Naive thymus-derived CD8-positive, alpha-beta T cell (primary cell): Measurements from ENCODE around the gene ZNF544. TPM values are rescaled to one million over a fixed set of nuclear protein-coding genes. Genes with fewer than 3 reads are reported as not detected.
A peak's percentile ranks its signal among the peaks of the same experiment; 100 is the strongest.

Experiments
- ATAC-seq, 2 donors: fragments of 150-1000 bp; cut with Tn5 transposase in 1 of 2; sonication (Bioruptor Pico), chemical (Tn5 transposase) in 1 of 2; 1 replicate in 1 of 2; 2 replicates in 1 of 2; pipeline ENCODE4 v1.10.0; 2021; ENCODE audit warnings: mild to moderate bottlenecking in 2 of 2, moderate library complexity in 2 of 2
- POLR2A ChIA-PET: fragments of 350-600 bp; sonication (Branson Sonifier 250); formaldehyde crosslinking; loops from one replicate; lab custom pipeline; 2021; ENCODE audit warnings: antibody characterized with exemption; lab: Charles Lee
- DNase-seq, 10 donors: peaks; one replicate each; pipeline versions ENCODE4 v3.0.0 to v3.0.0-alpha.2; 2020 to 2022
- H3K27ac Mint-ChIP-seq, 10 donors: one replicate each; pipeline ENCODE4 v1.8.0; 2020 to 2022; ENCODE audit warnings: mild to moderate bottlenecking in 10 of 10, mixed read lengths in 10 of 10, moderate library complexity in 4 of 10, inconsistent platforms in 1 of 10
- H3K27me3 Mint-ChIP-seq, 5 donors: one replicate each; pipeline ENCODE4 v1.8.0; 2021 to 2022; ENCODE audit warnings: mixed read lengths in 5 of 5
- H3K36me3 Mint-ChIP-seq, 3 donors: one replicate each; pipeline ENCODE4 v1.8.0; 2020 to 2022; ENCODE audit warnings: mixed read lengths in 3 of 3, mild to moderate bottlenecking in 2 of 3, inconsistent platforms in 1 of 3
- H3K4me1 Mint-ChIP-seq, 4 donors: one replicate each; pipeline ENCODE4 v1.8.0; 2021 to 2022; ENCODE audit warnings: mixed read lengths in 4 of 4
- H3K4me3 Mint-ChIP-seq, 10 donors: one replicate each; pipeline ENCODE4 v1.8.0; 2020 to 2022; ENCODE audit warnings: mild to moderate bottlenecking in 10 of 10, mixed read lengths in 10 of 10, moderate library complexity in 6 of 10, inconsistent platforms in 1 of 10
- H3K9me3 Mint-ChIP-seq, 9 donors: one replicate each; pipeline ENCODE4 v1.8.0; 2020 to 2022; ENCODE audit warnings: mixed read lengths in 9 of 9, mild to moderate bottlenecking in 3 of 9, inconsistent platforms in 1 of 9, moderate library complexity in 1 of 9
- polyA plus RNA-seq, 3 donors: library from polyadenylated mRNA; unstranded; fragments of 300-500 nt; fragmentation: Illumina TruSeq; gene quantifications; one replicate each; pipeline ENCODE4 v1.2.3, GENCODE V29; 2021
- total RNA-seq, 8 experiments: library from RNA in 2 of 8; stranded (reverse) in 2 of 8; gene quantifications; one replicate each; pipeline ENCODE4 v1.2.3 and lab custom pipeline; 2021 to 2026

The ZNF544 gene
- total RNA-seq (10 to 100 TPM; 57.4 to 60.1 TPM), polyA plus RNA-seq (10 to 100 TPM; 19.5 to 35.2 (median 23.9) TPM), total RNA-seq (lab: John Stamatoyannopoulos, UW) (23.6 to 53.5 (median 38.1) reads per million in 6 experiments)

DNA sequence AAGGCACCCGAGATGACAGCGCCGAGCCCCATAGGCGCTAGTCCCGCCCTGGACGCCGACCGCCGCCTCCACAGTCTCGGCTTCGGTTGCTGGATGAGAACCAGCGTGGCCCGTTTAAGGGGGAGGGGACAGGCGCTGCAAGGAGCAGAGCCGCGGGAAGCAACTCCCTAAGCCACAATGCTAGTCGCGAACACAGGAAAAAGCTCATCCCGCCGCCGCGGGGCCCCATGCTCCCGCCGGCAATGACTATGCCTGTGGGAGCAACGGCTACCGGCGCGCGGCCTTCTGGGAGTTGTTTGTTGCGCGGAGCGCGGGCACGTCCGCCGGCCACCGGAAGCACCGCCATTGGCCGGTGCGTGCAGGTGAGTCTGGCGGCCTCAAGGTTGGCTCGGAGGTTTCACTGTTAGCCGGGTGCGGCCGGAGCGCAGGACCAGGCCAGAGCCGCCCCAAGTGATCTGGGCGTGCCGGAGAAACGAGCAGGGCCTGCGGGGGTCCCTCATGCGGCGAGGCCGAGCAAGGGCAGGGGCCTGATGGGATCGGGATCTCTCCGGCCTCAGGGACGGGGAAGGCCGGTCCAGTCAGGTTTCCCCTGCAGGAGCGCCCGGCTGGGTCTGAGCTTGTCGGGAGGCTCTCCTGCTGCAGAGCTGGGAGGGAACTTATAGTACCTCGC, at the start of gene ZNF544:
ZNF544 (plus strand) TSS at position 330 of the 670 bp plus-strand sequence. CDS start 15,110 bp downstream, outside the sequence.
- H3K9me3 Mint-ChIP-seq, result peaks cover 11 to 65% (median 40%) of the 10 kb centered on the region in 9 donors
- H3K27me3 Mint-ChIP-seq, result no peaks in the 10 kb centered on the region
- POLR2A ChIA-PET, result interaction anchor here (0.6 to 4.4 kb wide), 14 partner anchors 9 to 92 kb away, joined by 3 to 18 read pairs (median 4); partner anchors contain the start of genes ZNF274 and ZNF8
- H3K4me3 Mint-ChIP-seq, result peak within 1 kb of the TSS; percentile 90 to 97 (median 95)
- ATAC-seq (peak; percentile 83 to 86), DNase-seq (peak; percentile 8 to 68 (median 40))
- peaks cover 50 to 59% (median 51%) of the 10 kb centered on the region in 3 donors for H3K36me3 Mint-ChIP-seq
- peak within 1 kb of the TSS; percentile 86 to 95 (median 92) for H3K27ac Mint-ChIP-seq
- H3K4me1 Mint-ChIP-seq, result peaks cover 19 to 37% (median 28%) of the 10 kb centered on the region in 4 donors

DNA sequence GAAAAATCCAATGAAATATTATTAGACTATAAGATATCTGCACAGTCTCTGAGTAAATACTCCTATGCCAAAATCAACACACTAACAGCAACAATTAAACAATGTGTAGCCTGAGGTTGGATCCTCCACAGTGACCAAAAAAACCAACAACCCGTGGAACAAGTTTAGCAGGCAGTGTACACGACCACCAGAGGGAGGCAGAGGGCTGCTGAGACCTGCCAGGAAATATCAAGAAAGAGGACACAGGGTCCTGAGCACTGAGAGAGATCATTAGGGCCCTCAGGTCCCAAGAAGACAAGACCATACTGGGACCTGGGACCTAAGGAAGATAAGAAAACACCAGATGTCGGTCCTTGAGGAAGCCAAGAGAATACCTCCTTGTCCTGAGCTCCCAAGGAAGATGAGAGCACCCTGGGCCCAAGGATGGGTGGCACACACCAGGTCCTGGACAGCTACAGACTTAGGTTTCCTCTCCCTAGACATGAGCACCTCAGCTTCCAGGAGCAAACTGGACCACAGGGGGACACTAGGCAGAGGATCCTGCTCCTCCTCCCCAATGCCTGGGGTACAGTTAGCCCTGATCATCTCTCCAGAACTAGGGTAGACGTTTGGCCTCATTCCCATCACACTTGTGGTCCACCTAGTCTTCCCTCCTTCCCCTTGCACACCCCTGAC, 46.7 kb upstream of the ZNF544 start:
- H3K4me3 Mint-ChIP-seq, result peak overlapping the region; percentile 87 to 98 (median 90)
- no peak for ATAC-seq
- H3K27me3 Mint-ChIP-seq, result no peaks in the 10 kb centered on the region
- H3K9me3 Mint-ChIP-seq, result peaks cover 0 to 97% (median 27%) of the 10 kb centered on the region in 9 donors
- peaks cover 11 to 31% (median 22%) of the 10 kb centered on the region in 4 donors for H3K4me1 Mint-ChIP-seq
- H3K36me3 Mint-ChIP-seq, result peaks cover 33 to 73% (median 48%) of the 10 kb centered on the region in 3 donors
- peak; percentile 22 to 84 (median 46) for DNase-seq
- H3K27ac Mint-ChIP-seq, result peak overlapping the region; percentile 96 to 100 (median 99)
- POLR2A ChIA-PET, result interaction anchor here (0.9 to 2.9 kb wide), 9 partner anchors 96 to 473 kb away, joined by 3 to 27 read pairs (median 5); partner anchors contain the start of genes ERVK3-1, ZBTB45, ZNF154 and ZNF324B

DNA sequence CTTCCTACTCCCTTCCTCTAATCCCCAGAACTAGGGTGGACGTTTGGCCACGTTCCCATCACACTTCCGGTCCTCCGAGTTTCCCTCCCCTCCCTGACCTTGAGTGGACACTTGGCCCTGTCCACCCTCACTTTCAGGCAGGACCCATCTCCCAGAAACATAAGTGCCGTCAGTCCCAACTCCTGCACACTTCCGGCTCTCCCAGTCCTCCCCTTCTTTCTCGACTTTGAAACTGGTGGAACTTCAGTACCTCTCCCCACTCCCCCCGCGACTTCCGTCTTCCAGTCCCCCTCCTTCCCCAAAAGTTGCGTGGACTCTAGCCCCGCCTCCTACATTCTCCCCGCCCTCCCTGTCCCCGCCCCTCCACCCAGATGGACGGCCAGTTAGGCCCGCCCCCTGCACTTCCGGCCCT, 46.1 kb upstream of the ZNF544 start:
- POLR2A ChIA-PET, result interaction anchor here (0.5 to 2.9 kb wide), 30 partner anchors 10 to 569 kb away, joined by 3 to 36 read pairs (median 5); partner anchors contain the start of genes ERVK3-1, ZBTB45, ZNF132 and ZNF134
- DNase-seq, result peak in 6 of 10 donors; percentile 68 to 97 (median 83)

DNA sequence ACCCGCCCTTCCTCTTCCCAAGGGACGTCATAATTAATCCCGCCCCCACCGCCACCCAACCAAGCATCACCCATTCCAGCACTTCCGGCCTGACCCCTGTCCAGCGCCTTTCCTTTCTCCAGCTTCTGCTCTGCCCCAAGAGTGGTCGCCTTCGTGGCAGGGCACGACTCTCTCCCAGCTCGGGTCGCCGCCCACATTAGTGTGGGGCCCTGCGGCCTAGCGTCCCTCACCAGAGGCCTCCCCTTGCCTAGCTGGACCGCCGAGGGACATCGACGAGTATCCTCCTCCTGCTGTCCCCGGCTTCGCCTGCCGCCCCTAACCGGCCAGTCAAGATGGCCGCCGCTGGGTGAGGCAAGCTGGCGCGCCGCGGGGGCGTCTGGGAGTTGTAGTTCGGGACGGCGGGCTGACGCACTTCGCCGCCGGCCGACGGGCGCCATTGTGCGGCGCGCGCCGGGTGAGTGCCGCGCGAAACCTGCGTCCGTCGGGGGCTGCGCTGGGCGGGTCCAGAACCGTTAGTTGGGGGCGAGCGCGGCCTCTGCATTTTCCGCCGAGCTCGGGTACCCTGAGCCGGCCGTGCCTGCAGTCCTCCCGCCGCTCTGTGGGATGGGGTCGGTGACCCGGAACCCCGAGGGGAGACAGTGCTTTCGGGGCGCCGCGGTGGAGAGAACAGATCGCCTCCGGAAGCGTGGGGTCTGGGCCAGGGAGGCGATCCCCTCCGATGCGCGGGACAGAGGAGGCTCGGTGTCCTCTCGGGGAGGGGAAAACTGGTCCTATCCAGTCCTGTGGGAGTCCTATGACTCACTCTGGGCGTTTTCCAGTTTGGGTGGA, 45.5 kb upstream of the ZNF544 start, which contains the start of gene ZNF274:
ZNF274 (plus strand) TSS at position 73 of the 828 bp plus-strand sequence. CDS start 905 bp downstream, outside the sequence.
- peak; percentile 87 to 91 for ATAC-seq
- H3K4me3 Mint-ChIP-seq, result peak within 1 kb of the TSS; percentile 87 to 98 (median 90)
- POLR2A ChIA-PET, result interaction anchor here (0.5 to 2.9 kb wide), 46 partner anchors 8 to 992 kb away, joined by 3 to 36 read pairs (median 5); partner anchors contain the start of genes ERVK3-1, ZBTB45, ZNF132 and ZNF134
- H3K36me3 Mint-ChIP-seq, result peaks cover 25 to 74% (median 56%) of the 10 kb centered on the region in 3 donors
- peak; percentile 85 to 96 (median 94) for DNase-seq
- no peaks in the 10 kb centered on the region for H3K27me3 Mint-ChIP-seq
- peak within 1 kb of the TSS; percentile 96 to 100 (median 99) for H3K27ac Mint-ChIP-seq
- peaks cover 11 to 31% (median 22%) of the 10 kb centered on the region in 4 donors for H3K4me1 Mint-ChIP-seq
- peaks cover 0 to 97% (median 22%) of the 10 kb centered on the region in 9 donors for H3K9me3 Mint-ChIP-seq

More for the DNA sequence above, 46.1 kb upstream of the ZNF544 start:
- Mint-ChIP-seq H3K27me3 (no peaks in the 10 kb centered on the region), H3K4me3 (peak overlapping the region; percentile 87 to 98 (median 90)), H3K9me3 (peaks cover 0 to 97% (median 22%) of the 10 kb centered on the region in 9 donors), H3K4me1 (peaks cover 11 to 31% (median 22%) of the 10 kb centered on the region in 4 donors), H3K27ac (peak overlapping the region; percentile 96 to 100 (median 99)), H3K36me3 (peaks cover 29 to 73% (median 54%) of the 10 kb centered on the region in 3 donors)
- peak in 1 of 2 donors; percentile 71 for ATAC-seq

DNA sequence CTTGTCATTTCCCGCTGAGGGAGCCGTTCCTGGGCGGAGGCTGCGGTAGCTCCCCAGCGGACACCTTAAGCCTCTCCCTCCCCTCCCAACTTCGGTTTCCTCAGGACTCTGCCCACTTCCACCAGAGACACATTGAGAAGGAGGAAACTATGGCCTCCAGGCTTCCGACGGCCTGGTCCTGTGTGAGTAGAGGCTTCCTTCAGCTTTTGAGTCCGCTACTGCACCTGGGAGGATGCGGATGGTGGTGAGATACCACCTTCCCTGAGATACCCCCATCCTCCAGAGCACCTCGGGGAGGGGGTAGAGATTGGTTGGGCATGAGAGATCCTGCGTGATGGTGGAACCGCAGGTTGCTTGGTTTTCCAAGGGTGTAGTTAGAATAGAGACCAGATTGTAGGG, 44.9 kb upstream of the ZNF544 start:
- no peak for DNase-seq
- Mint-ChIP-seq H3K27ac (peak overlapping the region; percentile 96 to 100 (median 99)), H3K4me3 (peak overlapping the region; percentile 87 to 98 (median 90)), H3K36me3 (peaks cover 27 to 75% (median 60%) of the 10 kb centered on the region in 3 donors), H3K9me3 (peaks cover under 1 to 96% (median 24%) of the 10 kb centered on the region in 9 donors), H3K27me3 (no peaks in the 10 kb centered on the region), H3K4me1 (peaks cover 11 to 31% (median 22%) of the 10 kb centered on the region in 4 donors)
- ATAC-seq, result peak in 1 of 2 donors; percentile 8
- POLR2A ChIA-PET, result interaction anchor here (0.6 to 2.9 kb wide), 38 partner anchors 8 to 993 kb away, joined by 3 to 36 read pairs (median 5); partner anchors contain the start of genes ERVK3-1, ZNF132, ZNF134 and ZNF135

DNA sequence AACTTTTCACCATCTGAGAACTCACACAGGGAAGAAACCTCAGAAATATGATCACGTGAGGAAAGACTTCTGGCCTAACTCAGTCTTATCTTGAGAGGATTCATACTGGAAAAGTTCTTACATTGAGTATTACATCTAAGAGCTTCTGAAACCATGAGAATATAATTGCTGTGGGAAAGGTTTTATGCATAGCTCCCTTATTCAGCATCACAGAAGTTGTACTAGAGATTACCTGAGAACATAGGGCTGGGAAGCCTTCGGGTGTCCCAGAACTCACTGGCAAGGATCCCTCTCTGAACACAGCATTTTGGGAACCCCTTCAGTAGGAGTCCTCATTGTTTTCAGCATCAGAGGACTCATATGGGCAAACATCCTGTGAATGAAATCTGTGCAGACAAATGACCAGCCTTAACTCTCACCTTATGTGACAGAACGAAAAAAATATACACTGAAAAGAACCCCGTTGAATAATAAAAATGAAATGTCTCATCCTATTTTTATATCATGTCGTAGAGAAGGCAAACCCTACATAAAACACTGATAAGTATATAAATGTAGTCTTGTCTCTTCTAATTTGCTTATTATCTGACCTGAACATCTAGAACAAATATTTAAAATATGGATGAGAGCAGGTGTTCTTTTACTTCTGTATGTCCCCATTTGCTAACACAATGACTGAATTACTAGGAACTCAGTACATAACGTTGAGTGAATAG, 31.7 kb upstream of the ZNF544 start:
- Mint-ChIP-seq H3K27me3 (no peaks in the 10 kb centered on the region), H3K27ac (peak overlapping the region in 1 of 10 donors; percentile 31), H3K36me3 (peaks cover 57 to 92% (median 89%) of the 10 kb centered on the region in 3 donors), H3K4me1 (peaks cover 0 to 4% (median 1%) of the 10 kb centered on the region in 4 donors), H3K4me3 (peak overlapping the region in 2 of 10 donors; percentile 16 to 39), H3K9me3 (peaks cover 0 to 99% (median 37%) of the 10 kb centered on the region in 9 donors)
- peak in 3 of 10 donors; percentile 28 to 42 (median 28) for DNase-seq
- POLR2A ChIA-PET, result interaction anchor here (1.1 to 5.2 kb wide), 3 partner anchors 14 to 108 kb away, joined by 3 to 36 read pairs (median 3); partner anchors contain the start of genes ERVK3-1 and ZNF274
- ATAC-seq, result no peak

DNA sequence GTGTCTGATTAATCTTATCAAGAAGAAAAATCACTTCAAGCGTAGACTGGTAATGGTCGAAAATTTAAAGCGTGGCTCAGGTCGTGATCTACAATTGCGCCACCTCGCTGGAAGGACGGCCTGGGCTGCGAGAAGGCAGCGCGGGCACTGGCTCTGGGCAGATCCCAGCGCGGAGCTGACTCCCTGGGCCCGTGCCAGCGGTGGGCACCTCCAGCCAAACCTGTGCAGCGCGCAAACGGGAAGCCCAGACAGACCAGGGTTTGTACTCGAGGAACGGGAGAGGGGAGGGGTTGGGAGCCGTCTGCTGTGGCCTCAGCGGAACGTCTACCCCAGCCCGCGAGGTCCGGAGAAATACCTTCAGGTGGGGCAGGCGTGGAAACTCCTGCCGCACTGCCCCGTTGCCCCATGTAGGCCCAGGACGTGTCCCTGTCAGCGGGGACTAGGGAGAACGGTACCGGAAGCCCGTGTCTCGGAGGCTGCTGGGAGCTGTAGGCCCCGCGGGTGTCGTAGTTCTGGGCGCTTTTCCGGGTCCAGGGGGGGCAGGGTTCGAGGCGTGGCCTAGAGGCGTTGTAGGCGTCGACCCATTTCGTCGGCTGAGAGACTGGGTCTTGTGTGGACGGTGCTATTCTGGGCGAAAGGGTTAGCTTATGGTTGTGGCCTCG, 24.8 kb upstream of the ZNF544 start:
- Mint-ChIP-seq H3K27me3 (no peaks in the 10 kb centered on the region), H3K9me3 (peaks cover 26 to 99% (median 62%) of the 10 kb centered on the region in 9 donors), H3K27ac (no peak overlapping the region), H3K4me3 (peak overlapping the region in 1 of 10 donors; percentile 54), H3K36me3 (peaks cover 75 to 96% (median 88%) of the 10 kb centered on the region in 3 donors), H3K4me1 (peaks cover 0 to 5% (median 0%) of the 10 kb centered on the region in 4 donors)
- POLR2A ChIA-PET, result interaction anchor here (0.7 to 2.4 kb wide), 2 partner anchors 9 to 20 kb away, joined by 3 to 9 read pairs; partner anchors contain the start of gene ZNF274
- no peak for DNase-seq
- no peak for ATAC-seq

DNA sequence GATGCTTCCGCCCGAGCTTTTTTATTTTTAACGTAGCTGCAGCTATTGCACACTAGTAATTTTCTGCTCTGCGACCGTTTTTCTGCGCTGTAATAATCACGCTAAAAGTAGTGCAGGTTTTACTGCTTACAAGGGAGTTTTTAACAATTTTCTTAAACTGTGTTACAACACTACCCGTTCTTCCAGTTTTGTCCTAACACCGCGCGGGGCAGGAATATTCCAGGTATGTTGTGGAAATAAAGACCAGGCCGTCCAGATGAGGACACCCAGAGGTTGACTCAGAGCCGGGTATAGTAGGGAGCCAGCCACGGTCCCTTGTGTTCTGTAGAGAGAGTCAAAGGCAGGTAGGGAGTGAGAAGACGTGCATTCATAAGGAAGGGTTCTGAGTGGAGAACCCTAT, 24.1 kb upstream of the ZNF544 start:
- DNase-seq, result no peak
- ATAC-seq, result no peak
- Mint-ChIP-seq H3K9me3 (peaks cover 29 to 99% (median 68%) of the 10 kb centered on the region in 9 donors), H3K27me3 (no peaks in the 10 kb centered on the region), H3K4me1 (peaks cover 0 to 5% (median 0%) of the 10 kb centered on the region in 4 donors), H3K27ac (peak overlapping the region in 1 of 10 donors; percentile 34), H3K4me3 (peak overlapping the region in 1 of 10 donors; percentile 30), H3K36me3 (peaks cover 78 to 96% (median 89%) of the 10 kb centered on the region in 3 donors)
- POLR2A ChIA-PET, result interaction anchor here (0.5 to 0.7 kb wide), 3 partner anchors 8 to 152 kb away, joined by 3 read pairs; no protein-coding TSS in a partner anchor

DNA sequence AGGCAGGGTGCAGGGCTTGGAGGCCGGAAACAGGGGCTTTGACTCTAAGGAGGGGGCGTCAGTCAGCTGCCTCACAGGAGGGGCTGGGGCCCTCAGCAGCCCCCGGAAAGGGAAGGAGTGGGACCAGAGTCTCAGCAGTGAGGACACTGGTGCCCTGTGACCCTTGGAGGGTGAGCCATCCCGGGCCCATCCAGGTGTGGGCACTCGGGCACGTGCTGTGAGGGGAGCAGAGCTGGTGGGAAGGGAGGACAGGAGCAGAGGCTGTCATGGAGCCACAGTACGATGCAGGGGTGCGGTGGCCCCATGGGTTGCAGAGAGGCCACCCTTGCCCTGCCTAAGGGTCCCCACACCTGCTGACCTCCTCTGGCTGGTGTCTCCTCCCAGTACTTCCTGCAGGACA, 19.1 kb upstream of the ZNF544 start:
- DNase-seq (no peak), ATAC-seq (no peak)
- Mint-ChIP-seq H3K4me3 (peak overlapping the region in 1 of 10 donors; percentile 24), H3K4me1 (peaks cover 0 to 3% (median 0%) of the 10 kb centered on the region in 4 donors), H3K9me3 (peaks cover 29 to 100% (median 71%) of the 10 kb centered on the region in 9 donors), H3K27me3 (no peaks in the 10 kb centered on the region), H3K27ac (no peak overlapping the region), H3K36me3 (peaks cover 77 to 99% (median 86%) of the 10 kb centered on the region in 3 donors)
- POLR2A ChIA-PET, result no interaction called here
